ENCODE data around the gene C1RL. TPM values are rescaled to one million over a fixed set of nuclear protein-coding genes. Genes with fewer than 3 reads are reported as not detected.
A peak's percentile ranks its signal among the peaks of the same experiment; 100 is the strongest.
"Not testable (repeated sequence)": the region's sequence is repeated elsewhere in the genome, so short reads cannot be mapped to it uniquely, and the experiment has no call there.

Gene C1RL
- total RNA-seq, 1 experiment from 2014 or later: 49.8 TPM

- H3K9me3 Mint-ChIP-seq (ENCODE audit: unreplicated experiment): no peaks in the 10 kb centered on the region
- DNase-seq (ENCODE audit: unreplicated experiment): peak; percentile 91
- peaks cover 32% of the 10 kb centered on the region for H3K4me1 Mint-ChIP-seq (ENCODE audit: insufficient read depth, unreplicated experiment)
- intact Hi-C loops (cut with micrococcal nuclease): loop anchor here (2.0 to 5.0 kb wide), 2 partner anchors 146 to 183 kb away; no protein-coding TSS in a partner anchor
- POLR2A ChIA-PET: interaction anchor here (0.6 to 3.6 kb wide), 32 partner anchors 9 to 256 kb away, joined by 3 to 71 read pairs (median 7); partner anchors contain the start of genes C12orf57, C1R, C1S and EMG1
- peak overlapping the region; percentile 95 for H3K4me3 Mint-ChIP-seq (ENCODE audit: unreplicated experiment)
- H3K36me3 Mint-ChIP-seq (ENCODE audit: insufficient read depth, unreplicated experiment): peaks cover 36% of the 10 kb centered on the region
- BruUV-seq (replicated peaks): no TSS peak
- TF ChIP-seq CTCF (IDR thresholded peaks at IDR 0.05; ENCODE audit: unreplicated experiment): no peak
- H3K27me3 Mint-ChIP-seq (ENCODE audit: insufficient read depth, unreplicated experiment): no peaks in the 10 kb centered on the region
- H3K27ac Mint-ChIP-seq (ENCODE audit: low read depth, unreplicated experiment): peak overlapping the region; percentile 90
- CTCF ChIA-PET: interaction anchor here (0.6 to 8.3 kb wide), 31 partner anchors 9 to 754 kb away, joined by 3 to 123 read pairs (median 6); partner anchors contain the start of genes C12orf57, C1R, C1S and LPCAT3
Measured at GRCh38 chr12:7108003-7108795, 815 bp downstream of the C1RL start.

- POLR2A ChIA-PET: interaction anchor here (0.6 to 3.6 kb wide), 28 partner anchors 11 to 255 kb away, joined by 3 to 71 read pairs (median 7); partner anchors contain the start of genes C12orf57, C1R, C1S and EMG1
- H3K36me3 Mint-ChIP-seq (ENCODE audit: insufficient read depth, unreplicated experiment): peaks cover 40% of the 10 kb centered on the region
- BruUV-seq (replicated peaks): TSS peak; percentile 31
- intact Hi-C loops (cut with micrococcal nuclease): loop anchor here (2.0 to 5.0 kb wide), 2 partner anchors 145 to 183 kb away; no protein-coding TSS in a partner anchor
- CTCF ChIA-PET: interaction anchor here (0.5 to 8.3 kb wide), 28 partner anchors 8 to 725 kb away, joined by 3 to 123 read pairs (median 6); partner anchors contain the start of genes C12orf57, C1R, C1S and LPCAT3
- peak; percentile 53 for DNase-seq (ENCODE audit: unreplicated experiment)
- H3K9me3 Mint-ChIP-seq (ENCODE audit: unreplicated experiment): no peaks in the 10 kb centered on the region
- no peaks in the 10 kb centered on the region for H3K27me3 Mint-ChIP-seq (ENCODE audit: insufficient read depth, unreplicated experiment)
- H3K27ac Mint-ChIP-seq (ENCODE audit: low read depth, unreplicated experiment): peak overlapping the region; percentile 90
- no peak for TF ChIP-seq CTCF (IDR thresholded peaks at IDR 0.05; ENCODE audit: unreplicated experiment)
- H3K4me1 Mint-ChIP-seq (ENCODE audit: insufficient read depth, unreplicated experiment): peaks cover 37% of the 10 kb centered on the region
- H3K4me3 Mint-ChIP-seq (ENCODE audit: unreplicated experiment): peak overlapping the region; percentile 95
Measured at GRCh38 chr12:7107636-7108002, 1.4 kb downstream of the C1RL start.

- intact Hi-C loops (cut with micrococcal nuclease): loop anchor here (5.0 kb wide), 1 partner anchor 145 kb away; no protein-coding TSS in a partner anchor
- ChIA-PET CTCF (interaction anchor here (0.5 to 8.3 kb wide), 26 partner anchors 8 to 725 kb away, joined by 3 to 123 read pairs (median 6); partner anchors contain the start of genes C12orf57, C1R, C1S and LPCAT3), POLR2A (interaction anchor here (0.8 to 3.6 kb wide), 23 partner anchors 13 to 255 kb away, joined by 3 to 71 read pairs (median 7); partner anchors contain the start of genes C12orf57, C1R, C1S and EMG1)
- not testable (repeated sequence) for DNase-seq (ENCODE audit: unreplicated experiment); H3K27me3 Mint-ChIP-seq (ENCODE audit: insufficient read depth, unreplicated experiment); H3K9me3 Mint-ChIP-seq (ENCODE audit: unreplicated experiment); BruUV-seq (replicated peaks)
- peak overlapping the region; percentile 90 for H3K27ac Mint-ChIP-seq (ENCODE audit: low read depth, unreplicated experiment)
- H3K4me3 Mint-ChIP-seq (ENCODE audit: unreplicated experiment): peak overlapping the region; percentile 95
- peaks cover 41% of the 10 kb centered on the region for H3K4me1 Mint-ChIP-seq (ENCODE audit: insufficient read depth, unreplicated experiment)
- H3K36me3 Mint-ChIP-seq (ENCODE audit: insufficient read depth, unreplicated experiment): peaks cover 45% of the 10 kb centered on the region
Measured at GRCh38 chr12:7107181-7107580, 1.8 kb downstream of the C1RL start.

GRCh38 chr12:7106082-7106481 lies 2.9 kb downstream of the C1RL start:
- H3K9me3 Mint-ChIP-seq (ENCODE audit: unreplicated experiment): no peaks in the 10 kb centered on the region
- ChIA-PET CTCF (interaction anchor here (0.8 to 3.0 kb wide), 3 partner anchors 10 to 57 kb away, joined by 6 to 15 read pairs (median 12); partner anchors contain the start of gene C1R), POLR2A (interaction anchor here (1.6 kb wide), 1 partner anchor 143 kb away, joined by 3 read pairs; no protein-coding TSS in a partner anchor)
- no peak for DNase-seq (ENCODE audit: unreplicated experiment)
- intact Hi-C loops (cut with micrococcal nuclease): loop anchor here (5.0 kb wide), 1 partner anchor 144 kb away; no protein-coding TSS in a partner anchor
- H3K4me3 Mint-ChIP-seq (ENCODE audit: unreplicated experiment): peak overlapping the region; percentile 95
- peaks cover 41% of the 10 kb centered on the region for H3K4me1 Mint-ChIP-seq (ENCODE audit: insufficient read depth, unreplicated experiment)
- H3K27ac Mint-ChIP-seq (ENCODE audit: low read depth, unreplicated experiment): peak overlapping the region; percentile 90
- no peaks in the 10 kb centered on the region for H3K27me3 Mint-ChIP-seq (ENCODE audit: insufficient read depth, unreplicated experiment)
- no peak for TF ChIP-seq CTCF (IDR thresholded peaks at IDR 0.05; ENCODE audit: unreplicated experiment)
- peaks cover 52% of the 10 kb centered on the region for H3K36me3 Mint-ChIP-seq (ENCODE audit: insufficient read depth, unreplicated experiment)
- no TSS peak for BruUV-seq (replicated peaks)

All from MCF 10A (cell line).